SK-N-MC (cell line): ENCODE results near the gene WDR37.

Experiments used
- EZH2 ChIP-seq: fragments of 200-600 bp; sonication (generic); IDR thresholded peaks from one replicate; pipeline ENCODE4 v1.6.1; 2017; ENCODE audit warnings: antibody characterized with exemption
- POLR2AphosphoS5 ChIP-seq: IDR thresholded peaks from 2 replicates; pipeline ENCODE4 v1.6.1; 2012; ENCODE audit warnings: mild to moderate bottlenecking, low read depth, low read length, borderline replicate concordance

- TF ChIP-seq EZH2: no peak
- TF ChIP-seq POLR2AphosphoS5: no peak
Measured at GRCh38 chr10:1147810-1148209, 91.6 kb downstream of the WDR37 start.
